CD4-positive, alpha-beta T cell treated with Interleukin-10 for 1 hour (primary cell): ENCODE results near the gene ELK3.

ENCODE experiments used
- DNase-seq: peaks from one replicate; pipeline ENCODE4 v3.0.0-alpha.2; 2020

Gene ELK3

GRCh38 chr12:96193725-96194575, at the start of gene ELK3:
Gene ELK3 (plus strand): TSS chr12:96194375.
- DNase-seq: peak; percentile 69

GRCh38 chr12:96146747-96147146, 47.4 kb upstream of the ELK3 start:
- DNase-seq: no peak

GRCh38 chr12:96150442-96150841, 43.7 kb upstream of the ELK3 start:
- DNase-seq: no peak

GRCh38 chr12:96152164-96152563, 42.0 kb upstream of the ELK3 start:
- DNase-seq: no peak

GRCh38 chr12:96153131-96153725, 40.9 kb upstream of the ELK3 start:
- DNase-seq: no peak

GRCh38 chr12:96155181-96155580, 39.0 kb upstream of the ELK3 start:
- no peak for DNase-seq

GRCh38 chr12:96155781-96156180, 38.4 kb upstream of the ELK3 start:
- no peak for DNase-seq

GRCh38 chr12:96156211-96156610, 38.0 kb upstream of the ELK3 start:
- no peak for DNase-seq

- no peak for DNase-seq
Measured at GRCh38 chr12:96157427-96157826, 36.7 kb upstream of the ELK3 start.

GRCh38 chr12:96164951-96165811, 29.0 kb upstream of the ELK3 start:
- DNase-seq: no peak

GRCh38 chr12:96166765-96167164, 27.4 kb upstream of the ELK3 start:
- DNase-seq: no peak

- no peak for DNase-seq
Measured at GRCh38 chr12:96167492-96167891, 26.7 kb upstream of the ELK3 start.

- DNase-seq: no peak
Measured at GRCh38 chr12:96170328-96170727, 23.8 kb upstream of the ELK3 start.

GRCh38 chr12:96170762-96171161, 23.4 kb upstream of the ELK3 start:
- DNase-seq: no peak

- no peak for DNase-seq
Measured at GRCh38 chr12:96171905-96172304, 22.3 kb upstream of the ELK3 start.

GRCh38 chr12:96172981-96173380, 21.2 kb upstream of the ELK3 start:
- no peak for DNase-seq

GRCh38 chr12:96176575-96176974, 17.6 kb upstream of the ELK3 start:
- DNase-seq: no peak

GRCh38 chr12:96177013-96177412, 17.2 kb upstream of the ELK3 start:
- DNase-seq: peak; percentile 26

GRCh38 chr12:96183734-96184370, 10.3 kb upstream of the ELK3 start:
- no peak for DNase-seq

- no peak for DNase-seq
Measured at GRCh38 chr12:96185914-96186313, 8.3 kb upstream of the ELK3 start.

- no peak for DNase-seq
Measured at GRCh38 chr12:96186607-96187301, 7.4 kb upstream of the ELK3 start.

- DNase-seq: no peak
Measured at GRCh38 chr12:96187956-96188355, 6.2 kb upstream of the ELK3 start.
